B cell (primary cell): Measurements from ENCODE around the gene ITIH2.

ENCODE experiments used
- CTCF ChIP-seq: fragments of 200-600 bp; IDR thresholded peaks from one replicate; pipeline ENCODE4 v1.8.0; 2022; ENCODE audit warnings: antibody characterized with exemption, mild to moderate bottlenecking
- EZH2 ChIP-seq: IDR thresholded peaks from 2 replicates; pipeline ENCODE4 v1.6.1; 2012; ENCODE audit warnings: borderline replicate concordance, low read depth, mild to moderate bottlenecking, moderate library complexity, low read length; ENCODE audit not compliant: insufficient read depth, poor library complexity, severe bottlenecking

GRCh38 chr10:7664707-7665106 lies 38.4 kb upstream of the ITIH2 start:
- no peak for TF ChIP-seq CTCF
- no peak for TF ChIP-seq EZH2
